A673 (cell line): Measurements from ENCODE around the gene ANK3.

Experiments
- EZH2 ChIP-seq: fragments of 200-600 bp; sonication (generic); IDR thresholded peaks from 2 replicates; pipeline ENCODE4 v1.6.1; 2017; ENCODE audit warnings: borderline replicate concordance, low read depth, mild to moderate bottlenecking, mixed read lengths, antibody characterized with exemption, low read length; ENCODE audit not compliant: poor library complexity, severe bottlenecking
- TF ChIP-seq, protein P1 (sequence below): fragments of 300-800, 200-600 bp; sonication (generic); conservative IDR thresholded peaks from 2 replicates; pipeline ENCODE4 v1.5.1; 2017; ENCODE audit warnings: low read depth, mild to moderate bottlenecking, antibody characterized with exemption, low read length, moderate library complexity, mixed read lengths

DNA sequence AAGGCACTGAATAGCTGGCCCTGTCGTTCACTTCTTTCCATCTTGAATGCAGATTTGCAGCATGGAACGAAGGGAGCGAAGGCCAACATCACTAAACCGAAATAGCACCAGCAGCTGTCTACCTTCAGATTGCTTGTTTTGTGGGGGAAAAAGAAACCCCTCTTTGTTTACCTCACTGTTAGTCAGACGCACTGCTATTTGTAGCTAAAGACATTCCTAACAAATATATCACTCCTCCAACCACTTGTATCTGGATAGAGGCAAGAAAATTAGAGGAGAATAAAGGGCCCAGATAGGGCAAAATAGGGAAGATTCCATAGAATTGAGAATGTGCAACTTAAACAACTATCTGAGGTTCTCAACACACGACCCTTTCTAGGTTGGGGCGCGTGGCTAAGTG, 26.5 kb downstream of the ANK3 start:
- TF ChIP-seq, protein P1, sequence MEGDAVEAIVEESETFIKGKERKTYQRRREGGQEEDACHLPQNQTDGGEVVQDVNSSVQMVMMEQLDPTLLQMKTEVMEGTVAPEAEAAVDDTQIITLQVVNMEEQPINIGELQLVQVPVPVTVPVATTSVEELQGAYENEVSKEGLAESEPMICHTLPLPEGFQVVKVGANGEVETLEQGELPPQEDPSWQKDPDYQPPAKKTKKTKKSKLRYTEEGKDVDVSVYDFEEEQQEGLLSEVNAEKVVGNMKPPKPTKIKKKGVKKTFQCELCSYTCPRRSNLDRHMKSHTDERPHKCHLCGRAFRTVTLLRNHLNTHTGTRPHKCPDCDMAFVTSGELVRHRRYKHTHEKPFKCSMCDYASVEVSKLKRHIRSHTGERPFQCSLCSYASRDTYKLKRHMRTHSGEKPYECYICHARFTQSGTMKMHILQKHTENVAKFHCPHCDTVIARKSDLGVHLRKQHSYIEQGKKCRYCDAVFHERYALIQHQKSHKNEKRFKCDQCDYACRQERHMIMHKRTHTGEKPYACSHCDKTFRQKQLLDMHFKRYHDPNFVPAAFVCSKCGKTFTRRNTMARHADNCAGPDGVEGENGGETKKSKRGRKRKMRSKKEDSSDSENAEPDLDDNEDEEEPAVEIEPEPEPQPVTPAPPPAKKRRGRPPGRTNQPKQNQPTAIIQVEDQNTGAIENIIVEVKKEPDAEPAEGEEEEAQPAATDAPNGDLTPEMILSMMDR, result no peak
- TF ChIP-seq EZH2, result no peak
